HG03097 (cell line): ENCODE data around the gene MTHFD2L.
"Not testable (repeated sequence)": the region's sequence is repeated elsewhere in the genome, so short reads cannot be mapped to it uniquely, and the experiment has no call there.

ENCODE experiments used
- ATAC-seq: cut with Tn5 transposase; IDR thresholded peaks from one replicate; pipeline ENCODE4 v1.9.1; 2021; ENCODE audit not compliant: unreplicated experiment, low FRiP score

MTHFD2L gene

DNA sequence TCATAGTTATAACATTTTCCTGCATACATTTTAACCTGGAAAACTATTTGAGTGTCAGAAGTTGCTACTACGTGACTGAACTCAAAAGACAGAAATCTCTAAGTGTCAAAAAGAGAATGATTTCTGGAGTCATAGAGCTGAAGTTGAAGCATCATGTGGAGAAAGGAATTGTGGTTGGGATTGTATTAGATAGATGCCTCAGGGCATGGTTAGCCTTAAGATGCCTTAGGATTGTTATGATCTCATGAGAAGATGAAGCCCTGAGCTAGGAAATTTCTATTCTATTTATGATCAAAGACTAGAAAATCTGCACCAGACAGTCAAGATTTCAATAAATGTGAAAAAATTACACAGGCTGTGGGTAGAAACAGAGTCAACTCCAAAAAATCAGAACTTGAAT is 170.6 kb downstream of the MTHFD2L start:
- ATAC-seq: no peak

DNA sequence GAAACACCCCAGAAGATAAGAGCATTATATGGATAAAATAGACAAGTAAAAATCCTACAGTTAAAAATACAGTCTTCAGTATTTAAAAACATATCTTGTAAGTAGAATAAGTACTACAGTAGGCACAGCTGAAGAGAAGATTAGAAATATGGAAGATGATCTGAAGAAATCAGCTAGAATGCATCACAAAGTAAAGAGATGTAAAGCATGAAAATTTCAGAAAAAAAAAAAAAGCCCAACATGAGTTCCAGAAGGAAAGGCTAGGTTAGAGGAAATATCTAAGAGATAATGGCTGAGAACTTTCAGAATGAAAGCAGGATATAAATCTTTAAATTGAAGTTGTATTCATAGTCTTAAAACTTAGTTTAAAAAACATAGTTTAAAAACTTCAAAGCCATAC is 171.4 kb downstream of the MTHFD2L start:
- no peak for ATAC-seq

DNA sequence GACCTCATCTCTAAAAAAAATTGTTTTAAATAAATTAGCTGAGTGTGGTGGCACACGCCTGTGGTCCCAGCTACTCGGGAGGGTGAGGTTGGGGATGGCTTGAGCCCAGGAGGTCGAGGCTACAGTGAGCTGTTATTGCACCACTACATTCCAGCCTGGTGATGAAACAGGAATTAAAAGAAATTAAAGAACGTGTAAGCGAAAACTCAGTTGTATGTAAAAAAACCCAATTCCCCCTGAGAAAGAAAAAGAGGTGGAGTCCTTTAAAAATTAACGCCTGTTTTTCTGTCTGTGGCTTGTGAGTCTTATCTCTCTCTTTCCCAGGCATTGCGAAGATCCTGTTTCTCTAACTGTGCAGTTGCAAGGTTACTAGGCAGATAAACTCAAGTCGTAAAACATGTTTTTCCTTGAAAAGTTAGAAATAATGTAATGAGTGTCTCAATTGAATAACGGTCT is 172.4 kb downstream of the MTHFD2L start:
- no peak for ATAC-seq

DNA sequence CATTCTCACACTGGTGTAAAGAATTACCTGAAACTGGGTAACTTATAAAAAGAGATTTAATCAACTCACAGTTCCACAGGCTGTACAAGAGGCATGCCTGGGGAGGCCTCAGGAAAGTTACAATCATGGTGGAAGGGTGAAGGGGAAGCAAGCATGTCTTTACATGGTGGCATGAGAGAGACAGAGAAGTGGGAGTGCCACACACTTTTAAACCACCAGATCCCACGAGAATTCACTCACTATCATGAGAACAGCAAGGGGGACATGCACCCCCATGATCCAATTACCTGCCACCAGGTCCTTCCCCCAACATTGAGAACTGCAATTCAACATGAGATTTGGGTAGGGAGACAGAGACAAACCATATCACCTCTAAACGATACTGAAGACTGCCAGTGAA is 173.3 kb downstream of the MTHFD2L start:
- ATAC-seq: no peak

DNA sequence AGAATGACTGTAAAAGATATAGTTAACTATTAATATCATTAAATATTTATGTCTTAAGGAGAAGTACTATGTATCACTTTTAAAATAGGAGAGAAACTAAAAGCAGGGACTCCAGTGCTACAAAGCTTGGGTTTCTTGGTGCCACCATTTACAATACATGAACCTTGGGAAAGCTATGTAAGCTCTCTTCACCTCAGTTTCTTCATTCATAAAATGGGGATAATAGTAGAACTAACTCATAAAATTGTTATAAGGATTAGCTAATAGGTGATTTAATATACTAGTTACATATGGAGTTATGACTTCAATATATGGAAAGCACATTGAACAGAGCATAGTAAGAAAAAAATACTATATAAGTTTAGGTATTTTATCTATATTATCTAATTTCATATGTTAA is 174.0 kb downstream of the MTHFD2L start:
- ATAC-seq: no peak

DNA sequence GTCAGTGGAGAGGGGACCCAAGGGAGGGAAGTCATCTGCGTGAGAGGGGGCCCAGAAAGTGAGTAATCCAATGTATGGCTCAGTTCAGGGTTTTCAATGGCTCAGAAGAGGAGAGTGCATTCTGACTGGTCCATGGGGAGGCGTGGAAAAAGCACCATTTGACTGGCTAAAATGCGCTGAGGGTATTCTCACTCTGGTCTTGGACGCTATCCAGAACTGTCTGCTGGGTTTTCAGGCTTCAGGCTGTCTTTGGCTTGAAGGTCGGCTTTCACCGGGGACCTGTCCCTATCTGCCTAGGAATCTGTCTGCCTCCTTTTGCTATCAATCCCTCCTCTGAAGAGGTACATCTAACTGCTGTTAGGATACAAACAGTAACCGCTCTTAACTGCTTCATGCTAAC is 176.7 kb downstream of the MTHFD2L start:
- ATAC-seq: no peak

DNA sequence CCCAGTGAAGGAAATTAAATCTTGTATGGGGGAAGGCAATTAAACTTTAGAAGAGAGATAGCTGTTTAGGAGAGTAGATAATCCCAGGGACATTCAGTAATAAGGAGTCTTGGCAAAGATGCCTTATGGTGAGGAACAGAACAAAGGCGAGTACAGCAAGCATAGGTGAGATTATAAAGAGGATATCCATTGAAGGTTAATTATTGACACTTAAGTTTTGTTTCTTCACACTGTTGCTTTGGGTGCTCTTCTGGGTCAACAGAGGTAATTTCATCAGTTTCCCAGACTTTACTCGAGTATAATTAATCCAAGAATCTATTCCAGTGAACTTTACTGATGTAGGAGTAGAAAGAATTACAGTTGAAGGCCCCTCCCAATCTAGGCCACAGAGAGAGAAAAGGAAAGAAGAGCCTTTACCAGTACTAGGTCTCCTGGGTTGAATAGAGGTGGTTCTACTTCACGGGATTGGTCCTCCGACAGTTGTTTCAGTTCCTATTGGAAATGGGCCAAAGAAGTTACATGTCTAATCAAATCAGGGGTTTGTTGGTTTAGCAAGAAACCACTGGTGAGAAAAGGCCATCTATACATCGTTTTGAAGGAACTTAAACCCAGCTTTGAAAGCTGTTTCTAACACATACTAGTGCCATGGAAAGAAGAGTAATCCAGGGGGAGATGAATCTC is 177.6 kb downstream of the MTHFD2L start:
- peak; percentile 77 for ATAC-seq

DNA sequence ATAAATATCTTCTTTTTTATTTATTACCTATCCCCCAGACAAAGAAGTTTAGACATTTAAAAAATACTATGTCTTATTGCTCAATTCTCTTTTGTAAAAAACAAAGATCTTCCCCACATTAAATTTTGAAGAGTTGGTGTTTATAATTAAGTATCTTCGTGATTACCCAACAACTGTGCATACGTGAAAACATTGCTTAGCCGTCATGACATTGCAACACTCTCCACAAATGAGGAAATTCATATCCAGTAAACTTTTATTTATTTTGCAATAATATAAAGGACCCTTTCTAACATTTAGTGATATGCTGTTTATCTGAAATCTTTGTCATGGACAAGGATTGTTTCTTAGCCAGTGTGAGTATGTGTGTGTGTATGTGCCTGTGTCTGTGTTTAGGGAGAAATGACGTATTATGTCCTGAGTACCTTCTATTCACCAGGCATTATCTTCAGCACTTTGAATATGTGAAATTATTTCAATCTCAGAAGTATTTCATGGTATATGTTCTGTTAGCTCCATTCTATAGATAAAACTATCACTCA is 180.9 kb downstream of the MTHFD2L start:
- ATAC-seq: no peak

DNA sequence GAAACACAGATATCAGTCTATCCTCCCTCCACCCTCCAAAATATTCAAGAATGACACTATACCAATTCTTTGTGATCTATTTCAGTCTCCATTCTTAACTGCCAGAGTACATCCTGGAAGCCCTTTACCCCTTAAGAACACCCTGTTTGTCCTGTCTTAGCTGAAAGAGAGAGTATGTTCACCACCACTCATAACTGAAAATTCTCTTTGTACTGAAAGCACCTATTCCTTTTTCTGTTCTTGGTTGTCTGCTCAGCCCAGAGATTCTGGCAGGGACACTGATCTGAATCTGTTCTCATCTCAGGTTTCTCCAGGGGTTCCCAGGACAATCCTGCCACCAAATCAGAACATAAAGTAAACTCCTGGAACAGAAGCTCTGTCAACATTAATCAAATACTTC is 181.6 kb downstream of the MTHFD2L start:
- no peak for ATAC-seq

DNA sequence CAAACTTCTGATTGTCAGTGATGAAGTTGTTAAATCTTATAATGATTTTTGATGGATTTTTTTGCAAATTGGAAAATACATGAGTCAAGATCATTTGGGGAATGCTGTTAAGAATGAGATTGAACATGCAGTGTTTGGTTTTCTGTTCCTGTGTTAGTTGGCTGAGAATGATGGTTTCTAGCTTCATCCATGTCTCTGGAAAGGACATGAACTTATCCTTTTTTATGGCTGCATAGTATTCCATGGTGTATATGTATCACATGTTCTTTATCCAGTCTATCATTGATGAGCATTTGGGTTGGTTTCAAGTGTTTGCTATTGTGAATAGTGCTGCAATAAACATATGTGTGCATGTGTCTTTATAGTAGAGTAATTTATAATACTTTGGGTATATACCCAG is 182.5 kb downstream of the MTHFD2L start:
- ATAC-seq: not testable (repeated sequence)

DNA sequence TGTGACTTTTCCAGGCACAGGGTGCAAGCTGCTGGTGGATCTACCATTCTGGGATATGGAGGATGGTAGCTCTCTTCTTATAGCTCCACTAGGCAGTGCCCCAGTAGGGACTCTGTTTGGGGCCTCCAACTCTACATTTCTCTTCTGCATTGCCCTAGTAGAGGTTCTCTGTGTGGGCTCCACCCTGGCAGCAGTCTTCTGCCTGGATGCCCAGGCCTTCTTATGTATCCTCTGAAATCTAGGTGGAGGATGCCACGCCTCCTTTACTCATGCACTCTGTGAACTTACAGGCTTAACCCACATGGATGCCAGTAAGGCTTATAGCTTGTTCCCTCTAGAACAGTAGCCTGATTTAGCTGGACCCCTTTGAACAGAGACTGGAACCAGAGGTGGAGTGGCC is 186.1 kb downstream of the MTHFD2L start:
- ATAC-seq: no peak
